Stomach (tissue), 4 donors: ENCODE measurements around the gene IFNGR2.

Source experiments
- EP300 ChIP-seq: sonication (generic); formaldehyde crosslinking; IDR thresholded peaks from one replicate; pipeline ENCODE4 v1.6.1; 2017; ENCODE audit warnings: antibody characterized with exemption
- POLR2A ChIP-seq, 4 donors: fragments of 450-650 bp; IDR thresholded peaks; one replicate each; pipeline ENCODE4 v1.6.1; 2016; ENCODE audit warnings: antibody characterized with exemption in 4 of 4, control low read depth in 2 of 4, mild to moderate bottlenecking in 1 of 4, moderate library complexity in 1 of 4
- TF ChIP-seq, protein P1 (sequence below), 7 experiments: fragments of 450-650 bp in 4 of 7; fragments of 200-600 bp in 3 of 7; sonication (generic) in 3 of 7; IDR thresholded peaks; one replicate each; pipeline ENCODE4 v1.5.1; 2016 to 2019; ENCODE audit warnings: antibody characterized with exemption in 7 of 7, control low read depth in 2 of 7, mild to moderate bottlenecking in 1 of 7

- TF ChIP-seq POLR2A (IDR thresholded peaks at IDR 0.05) (no peak), EP300 (no peak)
- TF ChIP-seq, protein P1, sequence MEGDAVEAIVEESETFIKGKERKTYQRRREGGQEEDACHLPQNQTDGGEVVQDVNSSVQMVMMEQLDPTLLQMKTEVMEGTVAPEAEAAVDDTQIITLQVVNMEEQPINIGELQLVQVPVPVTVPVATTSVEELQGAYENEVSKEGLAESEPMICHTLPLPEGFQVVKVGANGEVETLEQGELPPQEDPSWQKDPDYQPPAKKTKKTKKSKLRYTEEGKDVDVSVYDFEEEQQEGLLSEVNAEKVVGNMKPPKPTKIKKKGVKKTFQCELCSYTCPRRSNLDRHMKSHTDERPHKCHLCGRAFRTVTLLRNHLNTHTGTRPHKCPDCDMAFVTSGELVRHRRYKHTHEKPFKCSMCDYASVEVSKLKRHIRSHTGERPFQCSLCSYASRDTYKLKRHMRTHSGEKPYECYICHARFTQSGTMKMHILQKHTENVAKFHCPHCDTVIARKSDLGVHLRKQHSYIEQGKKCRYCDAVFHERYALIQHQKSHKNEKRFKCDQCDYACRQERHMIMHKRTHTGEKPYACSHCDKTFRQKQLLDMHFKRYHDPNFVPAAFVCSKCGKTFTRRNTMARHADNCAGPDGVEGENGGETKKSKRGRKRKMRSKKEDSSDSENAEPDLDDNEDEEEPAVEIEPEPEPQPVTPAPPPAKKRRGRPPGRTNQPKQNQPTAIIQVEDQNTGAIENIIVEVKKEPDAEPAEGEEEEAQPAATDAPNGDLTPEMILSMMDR (IDR thresholded peaks at IDR 0.05), result no peak
Measured at GRCh38 chr21:33424214-33424613, 21.0 kb downstream of the IFNGR2 start.
